HG03039 (cell line): Measurements from ENCODE around the gene PUS7L.
"Not testable (repeated sequence)": the region's sequence is repeated elsewhere in the genome, so short reads cannot be mapped to it uniquely, and the experiment has no call there.

Experiments used
- ATAC-seq: cut with Tn5 transposase; IDR thresholded peaks from one replicate; pipeline ENCODE4 v1.9.1; 2021; ENCODE audit warnings: mild to moderate bottlenecking, moderate library complexity; ENCODE audit not compliant: unreplicated experiment

Gene PUS7L

DNA sequence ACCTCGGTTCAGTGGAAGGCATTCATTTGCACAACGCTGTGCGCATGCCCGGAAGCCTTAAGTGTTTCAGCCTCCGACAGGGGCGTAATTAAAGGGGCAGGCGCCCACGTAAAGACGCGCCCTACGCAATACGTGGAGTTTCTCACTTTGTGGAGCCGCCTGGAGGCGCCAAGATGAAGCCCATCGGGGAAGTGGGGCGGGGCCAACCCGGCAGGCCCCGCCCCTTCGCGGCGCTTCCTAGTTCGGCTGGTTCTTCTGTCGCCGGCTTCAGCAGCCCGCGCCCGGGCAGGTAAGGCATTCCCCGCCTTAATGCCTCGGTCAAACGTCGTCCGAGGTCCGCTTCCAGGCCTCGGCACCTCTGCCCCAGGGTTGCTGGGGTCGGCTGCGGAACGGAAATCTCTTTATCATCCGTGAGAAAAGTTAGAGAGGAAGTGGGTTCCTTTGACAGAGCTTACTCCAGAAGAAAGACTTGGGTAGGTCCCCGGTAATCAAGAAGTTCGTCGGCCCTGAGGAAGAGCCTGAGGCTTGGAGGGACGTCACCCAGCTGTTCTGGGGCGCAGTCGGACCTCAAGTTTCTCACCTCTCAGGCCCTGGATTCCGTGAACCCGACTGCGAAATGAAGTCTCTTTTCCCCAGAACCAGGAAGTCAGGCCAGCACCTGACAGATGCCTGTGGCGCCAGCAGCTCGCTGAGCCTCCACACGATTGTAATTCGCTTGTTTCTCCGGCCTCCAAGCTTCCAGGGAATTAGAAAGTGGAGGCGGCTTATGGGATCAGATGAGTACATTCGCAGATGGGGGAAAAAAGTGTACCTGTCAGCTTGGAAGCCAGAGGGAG is at the start of gene PUS7L, which contains the start of gene IRAK4:
Gene PUS7L (minus strand): TSS at position 63 of the 836 bp plus-strand sequence. CDS start 3,545 bp downstream, outside the sequence.
Gene IRAK4 (plus strand): TSS at position 224 of the 836 bp plus-strand sequence. CDS start 9,161 bp downstream, outside the sequence.
- ATAC-seq = peak; percentile 95

GRCh38 chr12:43807386-43807785 is 48.8 kb upstream of the PUS7L start:
- no peak for ATAC-seq

DNA sequence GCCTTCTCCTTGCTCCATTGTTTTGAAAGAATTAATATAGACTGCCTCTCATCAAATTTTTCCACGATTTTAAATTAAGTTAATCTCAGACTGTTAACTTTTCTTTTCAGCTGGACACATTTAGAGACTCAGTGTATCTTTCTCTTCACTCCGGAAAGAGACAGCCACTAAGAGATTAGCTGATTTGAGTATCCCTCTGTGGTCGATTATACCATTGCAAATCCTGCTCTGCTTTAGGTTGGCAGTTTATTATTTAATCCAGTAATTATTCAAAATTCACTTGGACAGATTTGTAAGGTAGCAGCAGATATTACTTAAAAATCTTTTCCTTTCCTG is 48.1 kb upstream of the PUS7L start:
- no peak for ATAC-seq

- ATAC-seq = peak; percentile 94
Observed at GRCh38 chr12:43805860-43806736, 47.5 kb upstream of the PUS7L start, which contains the start of gene TWF1. Gene TWF1 (minus strand): TSS chr12:43806317. CDS start chr12:43806245, 72 bp downstream.

GRCh38 chr12:43805149-43805859 is 46.7 kb upstream of the PUS7L start:
- no peak for ATAC-seq

GRCh38 chr12:43797561-43798217 is 39.1 kb upstream of the PUS7L start:
- no peak for ATAC-seq

DNA sequence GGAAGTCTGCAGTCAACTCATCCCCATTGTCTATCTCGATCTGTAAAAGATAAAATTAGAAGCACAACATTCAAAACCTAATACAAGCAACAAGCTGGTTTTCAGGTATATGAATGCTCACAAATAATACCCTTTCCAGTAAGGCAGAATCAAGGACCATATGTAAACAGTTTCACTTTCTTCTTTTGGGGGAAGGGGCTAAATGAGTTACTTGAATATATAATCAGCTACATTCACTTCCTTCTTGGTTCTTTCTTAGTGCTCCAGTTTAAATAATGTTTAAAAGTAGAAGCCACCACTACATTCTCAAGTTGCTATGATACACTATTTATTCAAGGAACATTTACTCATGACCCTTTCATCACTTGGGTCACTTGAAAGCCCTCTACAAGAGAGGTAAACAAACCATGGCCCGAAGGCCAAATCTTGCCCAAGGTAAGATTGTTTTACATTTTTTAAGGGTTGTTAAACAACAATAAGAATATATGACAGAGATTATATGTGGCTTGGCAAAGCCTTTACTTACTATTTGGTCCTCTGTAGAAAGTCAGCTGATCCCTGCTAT is 37.2 kb upstream of the PUS7L start:
- no peak for ATAC-seq

- no peak for ATAC-seq
Observed at GRCh38 chr12:43789941-43790340, 31.4 kb upstream of the PUS7L start.

DNA sequence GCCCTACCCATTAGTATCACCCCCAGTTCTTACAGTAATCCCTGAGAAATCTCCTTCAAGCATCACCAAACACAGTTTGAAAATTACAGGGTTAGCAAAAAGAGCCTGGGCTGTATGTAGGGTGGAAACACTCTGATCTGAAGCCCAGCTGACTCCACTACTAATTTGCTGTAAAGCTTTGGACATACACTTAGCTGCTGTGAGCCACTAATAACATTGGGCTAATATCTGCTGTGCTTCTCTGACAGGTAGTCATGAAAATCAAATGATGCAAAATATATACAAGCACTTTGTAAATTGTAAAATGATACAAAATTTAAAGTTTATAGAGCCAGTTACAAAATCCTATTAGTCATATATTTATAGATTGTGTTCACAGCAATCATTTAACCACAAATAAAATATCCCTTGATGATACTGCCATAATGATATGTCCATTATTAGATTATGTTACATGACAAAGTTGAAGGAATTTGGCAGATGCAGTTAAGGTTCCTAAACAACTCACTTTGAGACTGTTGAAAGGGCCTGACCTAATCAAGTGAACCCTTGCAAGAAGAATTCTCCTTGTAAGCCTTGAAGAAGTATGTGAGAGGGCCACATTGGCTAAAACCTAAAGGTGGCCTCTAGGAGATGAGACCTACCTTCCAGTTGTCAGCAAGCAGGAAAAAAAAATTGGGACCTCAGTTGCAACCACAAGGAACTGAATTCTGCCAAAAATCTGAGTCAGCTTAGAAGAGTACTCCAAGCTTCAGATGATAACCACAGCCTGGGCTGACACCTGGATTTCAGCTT is 28.5 kb upstream of the PUS7L start:
- no peak for ATAC-seq

- ATAC-seq = no peak
Observed at GRCh38 chr12:43776498-43776897, 17.9 kb upstream of the PUS7L start.

DNA sequence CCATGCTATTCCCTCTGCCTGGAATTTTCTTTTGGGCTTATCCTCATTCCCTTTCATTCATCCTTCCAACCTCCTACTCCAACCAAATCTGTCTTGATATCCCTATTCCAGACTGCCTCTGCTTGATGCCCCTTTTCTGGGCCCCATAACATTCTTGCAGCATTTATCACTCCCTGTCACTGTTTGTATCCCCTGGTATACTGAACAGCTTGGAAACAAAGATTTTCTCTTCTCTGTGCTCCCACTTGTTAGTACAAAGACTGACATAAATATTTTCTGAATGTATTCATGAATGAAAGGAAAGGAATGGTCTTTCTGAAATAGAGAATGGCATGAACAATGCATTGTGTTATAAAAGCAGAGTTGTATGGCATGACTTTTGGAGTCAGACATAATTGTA is 7.7 kb upstream of the PUS7L start:
- no peak for ATAC-seq

GRCh38 chr12:43764528-43764927 is 5.9 kb upstream of the PUS7L start:
- ATAC-seq = no peak

DNA sequence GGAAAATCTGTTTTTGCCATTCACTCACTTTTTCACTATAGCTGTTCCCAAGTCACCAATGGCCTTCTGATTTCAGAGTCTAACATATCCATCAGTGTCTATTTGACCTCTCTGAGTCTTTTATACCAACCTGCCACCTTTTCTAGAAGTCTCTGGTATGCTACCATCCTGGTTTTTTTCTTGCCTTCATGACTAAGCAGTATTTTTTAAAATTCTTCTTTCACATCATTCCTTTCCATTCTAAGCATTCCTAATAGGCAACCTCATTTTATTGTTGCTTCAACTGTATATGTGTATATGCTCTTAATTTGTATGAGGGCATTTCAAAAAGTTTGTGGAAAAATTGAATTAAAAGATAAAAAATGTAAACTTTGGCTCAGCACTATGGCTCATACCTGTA is 5.2 kb upstream of the PUS7L start:
- ATAC-seq = no peak

DNA sequence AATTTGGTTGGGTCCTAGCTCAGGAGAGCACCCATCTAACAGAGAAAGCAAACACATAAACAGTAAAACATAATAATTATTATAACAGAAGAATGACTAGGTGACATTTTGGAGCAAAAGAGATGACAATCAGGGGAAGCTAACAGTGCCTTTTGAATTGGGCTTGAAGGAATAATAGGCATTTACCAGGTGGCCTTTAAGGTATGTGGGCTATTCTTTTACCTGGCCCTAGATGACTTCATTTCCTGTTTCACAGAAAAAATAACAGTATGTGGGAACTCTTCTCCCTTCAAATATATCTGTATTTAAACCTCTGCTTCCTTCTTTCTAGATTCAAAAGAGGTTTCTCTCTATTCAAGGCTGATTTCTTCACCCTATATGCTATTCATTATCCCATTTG is 4.0 kb upstream of the PUS7L start:
- no peak for ATAC-seq

GRCh38 chr12:43761500-43761899 is 2.9 kb upstream of the PUS7L start:
- ATAC-seq = no peak

- no peak for ATAC-seq
Observed at GRCh38 chr12:43760396-43760795, 1.8 kb upstream of the PUS7L start.

DNA sequence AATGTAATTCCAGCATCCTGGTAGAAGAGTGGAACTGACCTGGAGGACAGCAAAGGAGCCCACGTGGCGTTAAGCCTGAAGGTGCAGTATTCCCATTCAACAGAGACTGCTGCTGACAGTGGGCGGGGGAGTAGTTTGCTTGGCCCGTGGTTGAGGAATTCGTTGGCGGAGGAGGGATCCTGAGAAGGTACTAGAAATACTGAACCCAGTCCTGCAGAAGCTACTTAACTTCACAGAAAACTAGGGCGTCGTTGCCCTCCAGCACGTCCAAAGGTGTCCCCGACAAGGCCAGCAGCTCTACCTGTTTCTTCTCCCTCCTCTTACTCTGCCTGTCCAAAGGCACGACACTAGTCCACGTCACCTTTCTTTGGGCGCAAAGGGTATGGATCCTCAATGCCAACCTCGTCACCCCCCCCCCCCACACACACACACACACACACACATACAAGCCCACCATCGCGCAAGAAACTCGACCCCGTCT is 303 bp downstream of the PUS7L start:
- ATAC-seq = peak; percentile 4

DNA sequence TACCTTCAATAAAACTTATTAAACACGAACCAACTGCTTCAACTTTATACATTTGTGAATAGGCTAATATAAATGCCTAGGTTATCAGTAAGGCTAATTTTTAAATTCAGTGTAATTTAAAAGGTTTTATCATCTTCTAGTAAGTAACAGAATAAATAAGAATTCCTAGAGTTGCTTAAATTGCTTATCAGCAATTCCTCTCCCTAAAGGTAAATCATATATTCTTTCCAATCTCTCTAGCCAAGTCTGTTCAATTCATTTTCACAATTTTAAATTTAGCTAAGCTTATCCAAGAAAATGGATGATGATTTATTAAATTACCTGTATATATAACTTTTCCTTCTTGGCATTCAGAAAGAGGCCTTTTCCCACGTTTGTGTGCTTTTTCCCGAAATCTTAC is 4.6 kb downstream of the PUS7L start:
- ATAC-seq = no peak

DNA sequence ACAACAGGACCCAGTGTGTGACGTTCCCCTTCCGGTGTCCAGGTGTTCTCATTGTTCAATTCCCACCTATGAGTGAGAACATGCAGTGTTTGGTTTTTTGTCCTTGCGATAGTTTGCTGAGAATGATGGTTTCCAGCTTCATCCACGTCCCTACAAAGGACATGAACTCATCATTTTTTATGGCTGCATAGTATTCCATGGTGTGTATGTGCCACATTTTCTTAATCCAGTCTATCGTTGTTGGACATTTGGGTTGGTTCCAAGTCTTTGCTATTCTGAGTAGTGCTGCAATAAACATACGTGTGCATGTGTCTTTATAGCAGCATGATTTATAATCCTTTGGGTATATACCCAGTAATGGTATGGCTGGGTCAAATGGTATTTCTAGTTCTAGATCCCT is 7.2 kb downstream of the PUS7L start:
- ATAC-seq = not testable (repeated sequence)
